IPS-NIHi11 (cell line): ENCODE data around the gene TTLL9.
"Not testable (repeated sequence)": the region's sequence is repeated elsewhere in the genome, so short reads cannot be mapped to it uniquely, and the experiment has no call there.

Source experiments
- DNase-seq: peaks from one replicate; pipeline ENCODE4 v3.0.0; 2012; ENCODE audit warnings: mixed read lengths, low spot score

The TTLL9 gene

GRCh38 chr20:31869942-31870725 is at the start of gene TTLL9, which contains the start of gene DUSP15:
TTLL9 (plus strand) TSS chr20:31870634; CDS start chr20:31871127, 493 bp downstream.
DUSP15 (minus strand) TSS chr20:31870527; CDS start chr20:31870337, 190 bp downstream.
- peak; percentile 73 for DNase-seq

GRCh38 chr20:31821427-31821826 is 49.0 kb upstream of the TTLL9 start:
- DNase-seq, result no peak

- DNase-seq, result peak; percentile 96
Measured at GRCh38 chr20:31822421-31823330, 47.8 kb upstream of the TTLL9 start.

- DNase-seq, result no peak
Measured at GRCh38 chr20:31823360-31824124, 46.9 kb upstream of the TTLL9 start.

- no peak for DNase-seq
Measured at GRCh38 chr20:31824125-31824485, 46.3 kb upstream of the TTLL9 start.

- DNase-seq, result no peak
Measured at GRCh38 chr20:31824554-31825313, 45.7 kb upstream of the TTLL9 start.

- DNase-seq, result no peak
Measured at GRCh38 chr20:31826074-31826473, 44.4 kb upstream of the TTLL9 start.

- DNase-seq, result no peak
Measured at GRCh38 chr20:31827059-31827458, 43.4 kb upstream of the TTLL9 start.

- DNase-seq, result not testable (repeated sequence)
Measured at GRCh38 chr20:31828016-31828415, 42.4 kb upstream of the TTLL9 start.

- DNase-seq, result no peak
Measured at GRCh38 chr20:31829731-31830130, 40.7 kb upstream of the TTLL9 start.

- no peak for DNase-seq
Measured at GRCh38 chr20:31830406-31830981, 39.9 kb upstream of the TTLL9 start.

GRCh38 chr20:31831211-31831610 is 39.2 kb upstream of the TTLL9 start:
- DNase-seq, result no peak

- DNase-seq, result no peak
Measured at GRCh38 chr20:31831771-31832306, 38.6 kb upstream of the TTLL9 start.

GRCh38 chr20:31833130-31833930 is 37.1 kb upstream of the TTLL9 start:
- DNase-seq, result peak; percentile 92

GRCh38 chr20:31833931-31834521 is 36.4 kb upstream of the TTLL9 start:
- no peak for DNase-seq

GRCh38 chr20:31835554-31835953 is 34.9 kb upstream of the TTLL9 start:
- no peak for DNase-seq

GRCh38 chr20:31835977-31836852 is 34.2 kb upstream of the TTLL9 start:
- peak; percentile 63 for DNase-seq

GRCh38 chr20:31836853-31837608 is 33.4 kb upstream of the TTLL9 start:
- DNase-seq, result no peak
